HFF-Myc (cell line): ENCODE measurements around the gene PTPRC.
"Not testable (repeated sequence)": the region's sequence is repeated elsewhere in the genome, so short reads cannot be mapped to it uniquely, and the experiment has no call there.

Source experiments
- DNase-seq: peaks from one replicate; pipeline ENCODE4 v3.0.0-alpha.2; 2011; ENCODE audit warnings: low read depth; ENCODE audit errors: extremely low read depth
- H3K4me3 ChIP-seq: replicated peaks from 2 replicates; pipeline ENCODE4 v1.5.1; 2011; ENCODE audit warnings: low read depth, mild to moderate bottlenecking, control low read depth, low read length
- CTCF ChIP-seq: IDR thresholded peaks from 2 replicates; pipeline ENCODE4 v1.5.1; 2012; ENCODE audit warnings: mild to moderate bottlenecking, low read depth, low read length, control low read depth; ENCODE audit errors: missing control alignments

Gene PTPRC

GRCh38 chr1:198599749-198600148, 39.1 kb upstream of the PTPRC start:
- TF ChIP-seq CTCF = no peak
- no peak for DNase-seq
- H3K4me3 ChIP-seq = no peak overlapping the region

GRCh38 chr1:198600906-198601305, 37.9 kb upstream of the PTPRC start:
- H3K4me3 ChIP-seq = no peak overlapping the region
- no peak for DNase-seq
- TF ChIP-seq CTCF = no peak

GRCh38 chr1:198601310-198601709, 37.5 kb upstream of the PTPRC start:
- not testable (repeated sequence) for H3K4me3 ChIP-seq, DNase-seq

- no peak for TF ChIP-seq CTCF
- H3K4me3 ChIP-seq = no peak overlapping the region
- no peak for DNase-seq
Observed at GRCh38 chr1:198601936-198602889, 36.6 kb upstream of the PTPRC start.

GRCh38 chr1:198604975-198605374, 33.9 kb upstream of the PTPRC start:
- no peak for DNase-seq
- H3K4me3 ChIP-seq = no peak overlapping the region
- no peak for TF ChIP-seq CTCF

GRCh38 chr1:198605406-198605805, 33.4 kb upstream of the PTPRC start:
- H3K4me3 ChIP-seq = no peak overlapping the region
- no peak for TF ChIP-seq CTCF
- DNase-seq = no peak

- no peak overlapping the region for H3K4me3 ChIP-seq
- no peak for DNase-seq
- TF ChIP-seq CTCF = no peak
Observed at GRCh38 chr1:198606020-198606438, 32.8 kb upstream of the PTPRC start.
